Fibroblast of lung (primary cell): Measurements from ENCODE around the gene DCLK2. TPM values are rescaled to one million over a fixed set of nuclear protein-coding genes. Genes with fewer than 3 reads are reported as not detected.
A peak's percentile ranks its signal among the peaks of the same experiment; 100 is the strongest.

Source experiments
- DNase-seq, 2 donors: peaks; one replicate each; pipeline versions ENCODE4 v3.0.0 to v3.0.0-alpha.2; 2010; ENCODE audit warnings: low read depth in 2 of 2
- H2AFZ ChIP-seq: 2 replicates; pipeline ENCODE4 v1.5.1; 2012; ENCODE audit warnings: low read length, control low read depth, inconsistent platforms
- H3K27ac ChIP-seq: 2 replicates; pipeline ENCODE4 v1.5.1; 2011; ENCODE audit warnings: low read length, control low read depth; ENCODE audit not compliant: insufficient read depth
- H3K27me3 ChIP-seq: 2 replicates; pipeline ENCODE4 v1.5.1; 2011; ENCODE audit warnings: mild to moderate bottlenecking, low read length; ENCODE audit not compliant: control insufficient read depth, insufficient read depth
- H3K36me3 ChIP-seq: 2 replicates; pipeline ENCODE4 v1.5.1; 2011; ENCODE audit warnings: low read length; ENCODE audit not compliant: control insufficient read depth, insufficient read depth
- H3K4me1 ChIP-seq: 2 replicates; pipeline ENCODE4 v1.5.1; 2011; ENCODE audit warnings: low read length; ENCODE audit not compliant: control insufficient read depth, insufficient read depth; ENCODE audit errors: extremely low read depth
- H3K4me2 ChIP-seq: 2 replicates; pipeline ENCODE4 v1.5.1; 2011; ENCODE audit warnings: low read length, control low read depth; ENCODE audit not compliant: insufficient read depth; ENCODE audit errors: extremely low read depth
- H3K4me3 ChIP-seq, 4 experiments: fragments of 200-600 bp in 1 of 4; sonication (generic) in 1 of 4; replicated peaks in 1 of 4; 2 replicates each; pipeline ENCODE4 v1.5.1; 2011 to 2016; ENCODE audit warnings: low read length in 4 of 4, low read depth in 3 of 4, mild to moderate bottlenecking in 3 of 4, control low read depth in 2 of 4, inconsistent platforms in 1 of 4, mixed read lengths in 1 of 4; ENCODE audit not compliant: insufficient read depth in 1 of 4; ENCODE audit errors: control extremely low read depth in 1 of 4
- H3K79me2 ChIP-seq: 2 replicates; pipeline ENCODE4 v1.5.1; 2012; ENCODE audit warnings: mild to moderate bottlenecking, low read length, inconsistent platforms; ENCODE audit not compliant: control insufficient read depth, insufficient read depth
- H3K9ac ChIP-seq: 2 replicates; pipeline ENCODE4 v1.5.1; 2011; ENCODE audit warnings: mild to moderate bottlenecking, low read length, control low read depth; ENCODE audit not compliant: insufficient read depth
- H3K9me3 ChIP-seq: 2 replicates; pipeline ENCODE4 v1.5.1; 2012; ENCODE audit warnings: low read depth, low read length; ENCODE audit not compliant: control insufficient read depth, insufficient read depth
- H4K20me1 ChIP-seq: 2 replicates; pipeline ENCODE4 v1.5.1; 2011; ENCODE audit warnings: low read length; ENCODE audit not compliant: control insufficient read depth, insufficient read depth; ENCODE audit errors: extremely low read depth
- CTCF ChIP-seq, 2 donors: IDR thresholded peaks in 1 of 2; conservative IDR thresholded peaks in 1 of 2; 1 replicate in 1 of 2; 2 replicates in 1 of 2; pipeline ENCODE4 v1.5.1; 2011 to 2012; ENCODE audit warnings: low read length in 2 of 2, control low read depth in 1 of 2, inconsistent platforms in 1 of 2, low read depth in 1 of 2, mild to moderate bottlenecking in 1 of 2
- EZH2 ChIP-seq: IDR thresholded peaks from 2 replicates; pipeline ENCODE4 v1.5.1; 2012; ENCODE audit warnings: low read length, control low read depth, mild to moderate bottlenecking; ENCODE audit errors: missing control alignments
- polyA plus RNA-seq, 2 donors: library from polyadenylated mRNA; depleted of rRNA in 1 of 2; stranded (reverse) in 1 of 2; unstranded in 1 of 2; fragments of >200 nt; gene quantifications; 2 replicates each; pipeline ENCODE4 v1.2.1, GENCODE V29; 2011 to 2012; ENCODE audit warnings: missing spikeins in 1 of 2
- total RNA-seq: library from RNA; depleted of rRNA; stranded (reverse); fragments of >200 nt; gene quantifications from 2 replicates; pipeline ENCODE4 v1.2.1, GENCODE V29; 2014

Gene DCLK2
- total and polyA plus RNA-seq, 2 donors (not counting 1 experiment from before 2014, with no cell fraction given), result 3.8 to 14.0 TPM

- H3K9ac ChIP-seq, result no peak overlapping the region
- no peak for DNase-seq
- no peak for TF ChIP-seq EZH2
- no peak for TF ChIP-seq CTCF (conservative IDR thresholded peaks at IDR 0.05 in 1 of 2, IDR thresholded peaks at IDR 0.05 in 1 of 2; ENCODE audit: low read depth in 1 of 2, low read length in 2 of 2)
- no peak overlapping the region for H3K27ac ChIP-seq
- H3K27me3 ChIP-seq, result no peaks in the 10 kb centered on the region
- H3K36me3 ChIP-seq, result no peaks in the 10 kb centered on the region
- H3K4me3 ChIP-seq, result no peak overlapping the region
- no peaks in the 10 kb centered on the region for H3K4me1 ChIP-seq
- no peaks in the 10 kb centered on the region for H3K9me3 ChIP-seq
- no peak overlapping the region for H3K4me2 ChIP-seq
- H2AFZ ChIP-seq, result no peak overlapping the region
- H3K79me2 ChIP-seq, result no peaks in the 10 kb centered on the region
- H4K20me1 ChIP-seq, result no peaks in the 10 kb centered on the region
Measured at GRCh38 chr4:150217808-150218207, 139.6 kb downstream of the DCLK2 start.

GRCh38 chr4:150218447-150218846, 140.2 kb downstream of the DCLK2 start:
- H3K27me3 ChIP-seq, result no peaks in the 10 kb centered on the region
- H2AFZ ChIP-seq, result no peak overlapping the region
- H3K4me1 ChIP-seq, result no peaks in the 10 kb centered on the region
- no peak overlapping the region for H3K9ac ChIP-seq
- DNase-seq, result no peak
- no peaks in the 10 kb centered on the region for H3K36me3 ChIP-seq
- H3K27ac ChIP-seq, result no peak overlapping the region
- TF ChIP-seq EZH2 (no peak), CTCF (conservative IDR thresholded peaks at IDR 0.05 in 1 of 2, IDR thresholded peaks at IDR 0.05 in 1 of 2; ENCODE audit: low read depth in 1 of 2, low read length in 2 of 2) (no peak)
- no peaks in the 10 kb centered on the region for H3K79me2 ChIP-seq
- no peaks in the 10 kb centered on the region for H3K9me3 ChIP-seq
- no peaks in the 10 kb centered on the region for H4K20me1 ChIP-seq
- H3K4me2 ChIP-seq, result no peak overlapping the region
- no peak overlapping the region for H3K4me3 ChIP-seq

- no peaks in the 10 kb centered on the region for H4K20me1 ChIP-seq
- no peaks in the 10 kb centered on the region for H3K27me3 ChIP-seq
- no peak overlapping the region for H3K4me2 ChIP-seq
- no peaks in the 10 kb centered on the region for H3K9me3 ChIP-seq
- H3K4me3 ChIP-seq, result no peak overlapping the region
- no peaks in the 10 kb centered on the region for H3K36me3 ChIP-seq
- peaks cover 3% of the 10 kb centered on the region for H3K4me1 ChIP-seq
- peak in 1 of 2 donors; percentile 82 for DNase-seq
- no peak overlapping the region for H3K9ac ChIP-seq
- no peak overlapping the region for H2AFZ ChIP-seq
- H3K27ac ChIP-seq, result no peak overlapping the region
- H3K79me2 ChIP-seq, result no peaks in the 10 kb centered on the region
- TF ChIP-seq CTCF (conservative IDR thresholded peaks at IDR 0.05 in 1 of 2, IDR thresholded peaks at IDR 0.05 in 1 of 2; ENCODE audit: low read depth in 1 of 2, low read length in 2 of 2) (no peak), EZH2 (no peak)
Measured at GRCh38 chr4:150219841-150220240, 141.6 kb downstream of the DCLK2 start.
